HCT116 (cell line): ENCODE measurements around the gene ETAA1. TPM values are rescaled to one million over a fixed set of nuclear protein-coding genes. Genes with fewer than 3 reads are reported as not detected.

Source experiments
- ATAC-seq: fragments of 200-7000 bp; cut with Tn5 transposase; 2 replicates; pipeline ENCODE4 v1.9.1; 2020; ENCODE audit warnings: mild to moderate bottlenecking, moderate library complexity
- BruUV-seq: library from RNA; stranded (reverse); fragments of 400-500 nt; replicated peaks from 2 replicates; lab custom pipeline; 2021; lab: Mats Ljungman, UMichigan
- CTCF ChIA-PET: fragments of 300-600 bp; sonication (Branson Sonifier 250); formaldehyde crosslinking; loops from one replicate; lab custom pipeline; 2021; ENCODE audit warnings: antibody characterized with exemption; lab: Charles Lee
- POLR2A ChIA-PET: fragments of 300-600, 350-600 bp; sonication (Branson Sonifier 250); formaldehyde crosslinking; loops from one replicate; lab custom pipeline; 2021; ENCODE audit warnings: antibody characterized with exemption; lab: Charles Lee
- RAD21 ChIA-PET, 2 experiments: fragments of 300-600 bp; sonication (Branson Sonifier 250); formaldehyde crosslinking; loops; one replicate each; lab custom pipeline; 2023; ENCODE audit warnings: low total read pairs in 2 of 2; ENCODE audit not compliant: uncharacterized antibody in 2 of 2, unreplicated experiment in 2 of 2, low non-redundant PET in 1 of 2; lab: Charles Lee
- DNase-seq: peaks from one replicate; pipeline ENCODE4 v3.0.0-alpha.2; 2010; ENCODE audit warnings: low read depth, low spot score
- H2AFZ ChIP-seq: fragments of 200-600 bp; shearing (Covaris generic), sonication (generic); 2 replicates; pipeline ENCODE4 v1.6.1; 2017; ENCODE audit warnings: low read depth, mixed run types, mixed read lengths, antibody characterized with exemption, low read length; ENCODE audit not compliant: poor library complexity, severe bottlenecking
- H3K27ac ChIP-seq: 2 replicates; pipeline ENCODE4 v1.5.1; 2012; ENCODE audit warnings: low read depth, low read length
- H3K27me3 ChIP-seq: fragments of 200-600 bp; sonication (generic); 2 replicates; pipeline ENCODE4 v1.6.1; 2016; ENCODE audit warnings: mixed run types, low read length, mixed read lengths; ENCODE audit not compliant: insufficient read depth
- H3K36me3 ChIP-seq, 2 experiments: fragments of 200-500 bp in 1 of 2; fragments of 200-600 bp in 1 of 2; sonication (Bioruptor generic) in 1 of 2; sonication (generic) in 1 of 2; 2 replicates each; pipeline versions ENCODE4 v1.5.1 to v1.6.1; 2014 to 2016; ENCODE audit warnings: low read length in 2 of 2, inconsistent platforms in 1 of 2, mixed read lengths in 1 of 2, mixed run types in 1 of 2; ENCODE audit not compliant: insufficient read depth in 2 of 2, control insufficient read depth in 1 of 2
- H3K4me1 ChIP-seq, 2 experiments: fragments of 200-600 bp in 1 of 2; sonication (generic) in 1 of 2; 2 replicates each; pipeline versions ENCODE4 v1.5.1 to v1.6.1; 2012 to 2017; ENCODE audit warnings: low read length in 2 of 2, inconsistent platforms in 1 of 2, mild to moderate bottlenecking in 1 of 2, mixed read lengths in 1 of 2, mixed run types in 1 of 2, moderate library complexity in 1 of 2; ENCODE audit not compliant: insufficient read depth in 2 of 2, control insufficient read depth in 1 of 2
- H3K4me2 ChIP-seq: fragments of 200-600 bp; sonication (generic); 2 replicates; pipeline ENCODE4 v1.6.1; 2017; ENCODE audit warnings: mixed run types, low read length, mixed read lengths
- H3K4me3 ChIP-seq, 2 experiments: fragments of 200-600 bp in 1 of 2; sonication (generic) in 1 of 2; replicated peaks in 1 of 2; 2 replicates each; pipeline ENCODE4 v1.5.1; 2011 to 2016; ENCODE audit warnings: low read length in 2 of 2, control low read depth in 1 of 2, low read depth in 1 of 2, mild to moderate bottlenecking in 1 of 2, mixed read lengths in 1 of 2, mixed run types in 1 of 2
- H3K79me2 ChIP-seq: fragments of 200-600 bp; sonication (generic); 2 replicates; pipeline ENCODE4 v1.6.1; 2017; ENCODE audit warnings: mild to moderate bottlenecking, mixed run types, low read length, moderate library complexity, mixed read lengths; ENCODE audit not compliant: insufficient read depth
- H3K9ac ChIP-seq: fragments of 200-600 bp; sonication (generic); 2 replicates; pipeline ENCODE4 v1.6.1; 2016; ENCODE audit warnings: low read length, mixed read lengths
- H3K9me2 ChIP-seq: fragments of 200-600 bp; sonication (generic), shearing (Covaris generic); 2 replicates; pipeline ENCODE4 v1.6.1; 2017; ENCODE audit warnings: mixed run types, mild to moderate bottlenecking, moderate library complexity; ENCODE audit not compliant: insufficient read depth
- H3K9me3 ChIP-seq, 2 experiments: fragments of 200-500 bp in 1 of 2; fragments of 200-600 bp in 1 of 2; sonication (Bioruptor generic) in 1 of 2; sonication (generic) in 1 of 2; 2 replicates each; pipeline ENCODE4 v1.6.1; 2014 to 2017; ENCODE audit warnings: low read length in 2 of 2, mixed read lengths in 2 of 2, inconsistent platforms in 1 of 2, low read depth in 1 of 2, mild to moderate bottlenecking in 1 of 2, mixed run types in 1 of 2, moderate library complexity in 1 of 2; ENCODE audit not compliant: control insufficient read depth in 1 of 2, insufficient read depth in 1 of 2
- H4K20me1 ChIP-seq: fragments of 200-600 bp; sonication (generic), shearing (Covaris generic); 2 replicates; pipeline ENCODE4 v1.6.1; 2017; ENCODE audit warnings: mixed run types, mild to moderate bottlenecking, moderate library complexity; ENCODE audit not compliant: insufficient read depth
- EGR1 ChIP-seq: IDR thresholded peaks from 2 replicates; pipeline ENCODE4 v1.6.1; 2012; ENCODE audit warnings: low read depth
- ELF1 ChIP-seq: IDR thresholded peaks from 2 replicates; pipeline ENCODE4 v1.6.1; 2012; ENCODE audit warnings: low read depth, borderline replicate concordance
- JUND ChIP-seq: IDR thresholded peaks from 2 replicates; pipeline ENCODE4 v1.6.1; 2012
- REST ChIP-seq: IDR thresholded peaks from 2 replicates; pipeline ENCODE4 v1.6.1; 2012; ENCODE audit warnings: low read depth
- ZFX ChIP-seq: fragments of 450-650 bp; IDR thresholded peaks from 2 replicates; pipeline ENCODE4 v1.6.1; 2017
- intact Hi-C: fragments of 100-400 bp; cut with micrococcal nuclease; formaldehyde crosslinking; loops from 2 replicates; pipeline ENCODE4 v1.10.0; 2022
- total RNA-seq: library from RNA; stranded (reverse); gene quantifications from one replicate; pipeline ENCODE4 v1.2.1, GENCODE V29; 2021; ENCODE audit not compliant: unreplicated experiment

ETAA1 gene
- total RNA-seq, 1 experiment from 2014 or later, result 9.6 TPM

GRCh38 chr2:67436221-67436620, 39.1 kb downstream of the ETAA1 start:
- CTCF ChIA-PET, result no interaction called here

More at GRCh38 chr2:67436221-67436620, 39.1 kb downstream of the ETAA1 start:
- intact Hi-C loops, result no loop called here
- TF ChIP-seq REST (no peak), ZFX (no peak), ELF1 (no peak), EGR1 (no peak), JUND (no peak)
- Histone ChIP-seq H3K4me1 (no peaks in the 10 kb centered on the region), H3K36me3 (no peaks in the 10 kb centered on the region), H4K20me1 (no peaks in the 10 kb centered on the region), H3K27me3 (no peaks in the 10 kb centered on the region), H3K4me3 (no peak overlapping the region), H3K9me2 (no peaks in the 10 kb centered on the region), H2AFZ (no peak overlapping the region), H3K79me2 (no peaks in the 10 kb centered on the region), H3K27ac (no peak overlapping the region), H3K9me3 (no peaks in the 10 kb centered on the region), H3K4me2 (no peak overlapping the region), H3K9ac (no peak overlapping the region)
- ChIA-PET RAD21 (no interaction called here), POLR2A (no interaction called here)
- no TSS peak for BruUV-seq
- ATAC-seq (no peak), DNase-seq (no peak)
